ENCODE measurements around the gene CASD1.

Gene CASD1

DNA sequence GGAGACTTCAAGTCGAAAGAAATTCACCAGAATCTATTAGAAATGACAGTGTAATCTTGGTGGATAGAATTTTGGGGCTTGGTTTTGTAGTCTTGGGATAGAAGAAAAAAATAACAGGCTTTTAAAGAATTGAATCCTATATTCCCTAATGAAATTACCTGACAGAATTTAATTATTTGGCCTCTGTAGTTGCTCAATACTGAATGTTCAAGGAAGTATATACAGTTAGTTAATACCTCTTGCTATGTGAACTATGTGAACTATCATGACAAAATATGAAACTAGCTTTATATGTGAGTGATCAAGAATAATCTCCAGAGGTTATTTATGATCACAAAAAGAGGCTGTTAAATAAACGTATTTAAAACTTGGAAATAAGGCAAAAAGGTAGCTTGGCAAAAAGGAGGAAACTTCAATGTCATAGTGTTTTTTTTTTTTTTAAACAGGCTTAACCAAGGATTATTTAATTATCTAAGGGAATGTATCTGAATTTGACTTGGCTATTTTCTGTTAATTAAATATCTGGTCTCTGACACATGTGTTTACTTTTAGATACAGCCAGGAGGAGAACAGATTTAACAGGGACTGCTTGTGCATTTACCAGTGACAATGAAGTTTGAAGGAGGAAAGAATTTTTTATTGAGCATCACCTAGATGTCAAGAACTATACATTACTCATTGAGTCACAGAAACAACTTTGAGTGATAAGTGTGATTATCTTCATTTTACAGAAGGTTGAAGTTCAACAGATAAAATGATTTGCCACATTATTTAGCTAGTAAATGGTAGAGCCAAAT lies 11.5 kb upstream of the CASD1 start:
- H3K4me3 ChIP-seq (replicated peaks in 1 of 2; ENCODE audit: low read depth in 2 of 2, low read length in 2 of 2) = no peak overlapping the region
- no peak for DNase-seq (ENCODE audit: low read depth in 2 of 2)
- TF ChIP-seq, protein P1, sequence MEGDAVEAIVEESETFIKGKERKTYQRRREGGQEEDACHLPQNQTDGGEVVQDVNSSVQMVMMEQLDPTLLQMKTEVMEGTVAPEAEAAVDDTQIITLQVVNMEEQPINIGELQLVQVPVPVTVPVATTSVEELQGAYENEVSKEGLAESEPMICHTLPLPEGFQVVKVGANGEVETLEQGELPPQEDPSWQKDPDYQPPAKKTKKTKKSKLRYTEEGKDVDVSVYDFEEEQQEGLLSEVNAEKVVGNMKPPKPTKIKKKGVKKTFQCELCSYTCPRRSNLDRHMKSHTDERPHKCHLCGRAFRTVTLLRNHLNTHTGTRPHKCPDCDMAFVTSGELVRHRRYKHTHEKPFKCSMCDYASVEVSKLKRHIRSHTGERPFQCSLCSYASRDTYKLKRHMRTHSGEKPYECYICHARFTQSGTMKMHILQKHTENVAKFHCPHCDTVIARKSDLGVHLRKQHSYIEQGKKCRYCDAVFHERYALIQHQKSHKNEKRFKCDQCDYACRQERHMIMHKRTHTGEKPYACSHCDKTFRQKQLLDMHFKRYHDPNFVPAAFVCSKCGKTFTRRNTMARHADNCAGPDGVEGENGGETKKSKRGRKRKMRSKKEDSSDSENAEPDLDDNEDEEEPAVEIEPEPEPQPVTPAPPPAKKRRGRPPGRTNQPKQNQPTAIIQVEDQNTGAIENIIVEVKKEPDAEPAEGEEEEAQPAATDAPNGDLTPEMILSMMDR (IDR thresholded peaks at IDR 0.05; ENCODE audit: low read depth, low read length) = no peak

DNA sequence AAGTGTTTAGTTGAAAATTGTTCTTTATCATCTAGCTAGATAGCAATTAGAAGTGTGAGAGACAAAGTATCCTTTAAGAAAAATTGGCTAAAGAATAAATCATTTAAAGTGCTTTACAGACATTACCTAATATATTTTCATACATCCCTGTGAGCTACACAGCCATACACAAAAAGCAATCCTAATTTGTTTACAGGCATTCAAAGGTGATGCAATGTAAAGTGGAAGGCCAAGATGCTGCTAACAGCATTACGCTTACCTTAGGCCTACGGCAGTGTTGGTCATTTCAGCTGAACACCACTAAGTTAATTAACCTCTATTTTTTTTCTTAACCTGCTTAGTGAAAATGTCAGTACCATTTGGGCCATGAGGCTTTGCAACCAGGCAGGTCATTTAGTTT lies 10.7 kb upstream of the CASD1 start:
- DNase-seq (ENCODE audit: low read depth in 2 of 2) = no peak
- TF ChIP-seq, protein P1 (IDR thresholded peaks at IDR 0.05; ENCODE audit: low read depth, low read length) = no peak
- H3K4me3 ChIP-seq (replicated peaks in 1 of 2; ENCODE audit: low read depth in 2 of 2, low read length in 2 of 2) = no peak overlapping the region

GRCh38 chr7:94507462-94507861 lies 2.1 kb upstream of the CASD1 start:
- no peak overlapping the region for H3K4me3 ChIP-seq (replicated peaks in 1 of 2; ENCODE audit: low read depth in 2 of 2, low read length in 2 of 2)
- no peak for DNase-seq (ENCODE audit: low read depth in 2 of 2)
- TF ChIP-seq, protein P1 (IDR thresholded peaks at IDR 0.05; ENCODE audit: low read depth, low read length) = no peak

DNA sequence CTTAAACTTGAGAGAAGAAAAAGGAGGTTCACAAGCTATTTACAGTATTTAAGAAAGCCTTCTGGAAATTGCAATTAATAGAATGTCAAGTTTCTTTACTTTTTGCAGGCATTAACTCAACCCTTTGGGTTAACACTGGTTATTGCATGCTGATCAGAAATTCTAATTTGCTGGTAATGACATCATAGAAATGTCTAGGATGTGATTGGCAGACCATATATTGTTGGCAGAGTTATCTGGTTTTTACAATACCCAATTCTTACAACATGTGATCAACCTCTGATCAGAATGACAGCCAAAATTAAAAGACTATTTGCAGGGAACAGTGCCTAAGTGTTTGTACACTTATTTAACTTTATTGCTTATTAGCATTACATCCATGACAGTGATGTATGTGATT lies 1.6 kb upstream of the CASD1 start:
- TF ChIP-seq, protein P1 (IDR thresholded peaks at IDR 0.05; ENCODE audit: low read depth, low read length) = no peak
- no peak overlapping the region for H3K4me3 ChIP-seq (replicated peaks in 1 of 2; ENCODE audit: low read depth in 2 of 2, low read length in 2 of 2)
- DNase-seq (ENCODE audit: low read depth in 2 of 2) = no peak

- TF ChIP-seq, protein P1 (IDR thresholded peaks at IDR 0.05; ENCODE audit: low read depth, low read length) = peak; percentile 24
- peak; percentile 65 to 69 for DNase-seq (ENCODE audit: low read depth in 2 of 2)
- peak overlapping the region; percentile 76 to 83 for H3K4me3 ChIP-seq (replicated peaks in 1 of 2; ENCODE audit: low read depth in 2 of 2, low read length in 2 of 2)
Measured at GRCh38 chr7:94509887-94510581, 425 bp downstream of the CASD1 start.

DNA sequence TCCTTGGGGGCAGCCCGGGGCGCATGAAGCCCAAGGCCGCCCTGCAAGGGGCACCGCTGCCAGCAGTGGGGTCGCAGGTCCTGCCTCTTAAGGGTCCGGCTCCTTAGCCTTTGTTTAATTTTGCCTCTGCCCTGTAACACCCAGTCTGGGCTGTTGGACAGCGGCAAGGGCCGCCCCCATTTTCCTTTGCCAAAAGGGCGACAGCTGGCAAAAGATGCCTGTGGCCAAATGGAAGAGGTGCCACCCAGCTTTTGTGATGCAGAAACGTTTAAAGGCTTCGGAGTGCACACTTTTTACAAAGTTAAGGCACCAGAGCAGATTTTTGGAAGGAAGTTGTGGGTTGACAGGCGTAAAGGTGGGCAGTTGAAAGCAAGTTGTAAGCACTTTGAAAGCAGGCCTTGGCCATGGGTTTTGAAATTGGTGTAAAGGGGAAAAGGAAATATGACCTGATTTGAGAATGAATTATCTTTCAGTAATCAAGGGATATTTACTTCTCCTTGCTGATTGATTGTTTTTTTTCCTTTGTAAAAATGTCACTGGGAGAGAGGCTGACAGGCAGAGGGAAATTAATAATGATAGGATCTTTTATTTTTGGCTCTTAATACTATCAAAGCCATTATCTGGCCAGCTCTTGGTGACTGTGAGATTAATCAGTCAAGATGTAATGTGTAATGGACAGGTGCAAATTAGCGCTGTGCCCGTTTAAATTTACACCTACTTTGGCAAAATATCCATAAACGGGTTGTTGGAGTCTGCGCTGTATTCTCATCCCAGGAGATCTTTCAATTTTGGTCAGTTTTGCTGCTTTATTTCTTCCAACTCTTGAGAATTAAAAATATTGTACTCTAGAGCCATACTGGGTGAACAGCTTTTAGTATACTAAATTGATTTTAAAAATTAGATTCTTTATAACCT lies 1.2 kb downstream of the CASD1 start:
- TF ChIP-seq, protein P1 (IDR thresholded peaks at IDR 0.05; ENCODE audit: low read depth, low read length) = no peak
- DNase-seq (ENCODE audit: low read depth in 2 of 2) = peak; percentile 29 to 33
- peak overlapping the region; percentile 76 to 83 for H3K4me3 ChIP-seq (replicated peaks in 1 of 2; ENCODE audit: low read depth in 2 of 2, low read length in 2 of 2)
